ENCODE results near the gene SLC43A3. TPM values are rescaled to one million over a fixed set of nuclear protein-coding genes. Genes with fewer than 3 reads are reported as not detected.

SLC43A3 gene
- total RNA-seq, 1 donor from 2014 or later, result 53.5 TPM

DNA sequence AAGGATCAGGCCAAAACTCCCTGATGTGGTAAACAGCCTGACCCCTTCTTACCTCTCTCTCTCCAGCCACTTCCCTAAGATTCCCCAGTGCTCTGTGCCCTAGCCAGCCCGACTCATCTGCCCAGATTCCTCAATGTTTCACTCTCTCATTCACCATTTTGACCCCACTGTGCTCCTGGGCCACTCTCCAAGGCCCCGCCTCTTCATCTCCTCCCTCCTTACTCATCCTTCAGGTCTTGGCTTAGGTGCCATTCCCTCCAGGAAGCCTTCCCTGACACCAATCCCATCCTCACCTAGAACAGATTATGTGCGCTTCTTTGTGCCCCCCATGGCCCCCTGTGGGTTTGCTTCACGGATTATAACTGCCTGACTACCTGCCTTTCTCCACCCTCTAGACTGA lies 13.2 kb downstream of the SLC43A3 start:
- DNase-seq (ENCODE audit: extremely low spot score in 2 of 2), result no peak
- intact Hi-C loops (cut with DNase I), result no loop called here
- no peaks in the 10 kb centered on the region for H3K27me3 ChIP-seq

DNA sequence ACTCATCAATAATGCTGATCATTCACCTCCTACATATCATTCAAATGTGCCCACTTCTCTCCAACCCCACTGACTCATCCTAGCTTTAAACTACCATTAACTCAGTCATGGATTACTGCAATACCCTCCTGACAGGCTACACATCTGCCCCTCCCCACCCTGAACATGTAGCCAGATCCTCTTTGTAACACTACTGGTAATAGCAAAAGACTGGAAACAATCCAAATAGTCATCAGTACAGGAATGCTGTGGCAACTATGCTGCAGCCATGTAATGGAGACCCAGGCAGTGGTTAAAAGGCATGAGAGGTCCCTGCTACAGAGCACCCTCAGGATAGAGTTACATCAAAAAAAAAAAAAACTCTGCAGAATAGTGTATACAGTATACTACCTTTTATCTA lies 16.6 kb downstream of the SLC43A3 start:
- H3K27me3 ChIP-seq, result no peaks in the 10 kb centered on the region
- TF ChIP-seq POLR2A (IDR thresholded peaks at IDR 0.05) (no peak), POLR2AphosphoS5 (IDR thresholded peaks at IDR 0.05; ENCODE audit: insufficient read depth in 1 of 2, low read depth in 1 of 2) (no peak)
- TF ChIP-seq, protein P1, sequence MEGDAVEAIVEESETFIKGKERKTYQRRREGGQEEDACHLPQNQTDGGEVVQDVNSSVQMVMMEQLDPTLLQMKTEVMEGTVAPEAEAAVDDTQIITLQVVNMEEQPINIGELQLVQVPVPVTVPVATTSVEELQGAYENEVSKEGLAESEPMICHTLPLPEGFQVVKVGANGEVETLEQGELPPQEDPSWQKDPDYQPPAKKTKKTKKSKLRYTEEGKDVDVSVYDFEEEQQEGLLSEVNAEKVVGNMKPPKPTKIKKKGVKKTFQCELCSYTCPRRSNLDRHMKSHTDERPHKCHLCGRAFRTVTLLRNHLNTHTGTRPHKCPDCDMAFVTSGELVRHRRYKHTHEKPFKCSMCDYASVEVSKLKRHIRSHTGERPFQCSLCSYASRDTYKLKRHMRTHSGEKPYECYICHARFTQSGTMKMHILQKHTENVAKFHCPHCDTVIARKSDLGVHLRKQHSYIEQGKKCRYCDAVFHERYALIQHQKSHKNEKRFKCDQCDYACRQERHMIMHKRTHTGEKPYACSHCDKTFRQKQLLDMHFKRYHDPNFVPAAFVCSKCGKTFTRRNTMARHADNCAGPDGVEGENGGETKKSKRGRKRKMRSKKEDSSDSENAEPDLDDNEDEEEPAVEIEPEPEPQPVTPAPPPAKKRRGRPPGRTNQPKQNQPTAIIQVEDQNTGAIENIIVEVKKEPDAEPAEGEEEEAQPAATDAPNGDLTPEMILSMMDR (IDR thresholded peaks at IDR 0.05), result no peak
- intact Hi-C loops (cut with DNase I), result no loop called here
- H3K9me3 ChIP-seq, result no peaks in the 10 kb centered on the region
- H3K4me1 ChIP-seq, result peaks cover 27% of the 10 kb centered on the region
- no peak for DNase-seq (ENCODE audit: extremely low spot score in 2 of 2)
- no peak overlapping the region for H3K27ac ChIP-seq
- no peak overlapping the region for H3K4me3 ChIP-seq
- H3K36me3 ChIP-seq, result peaks cover 0 to 78% of the 10 kb centered on the region in 2 donors

More for the DNA sequence above, 13.2 kb downstream of the SLC43A3 start:
- Histone ChIP-seq H3K4me1 (peaks cover 16% of the 10 kb centered on the region), H3K27ac (no peak overlapping the region), H3K9me3 (no peaks in the 10 kb centered on the region), H3K4me3 (no peak overlapping the region), H3K36me3 (peaks cover 0 to 83% of the 10 kb centered on the region in 2 donors)
- no peak for TF ChIP-seq POLR2AphosphoS5 (IDR thresholded peaks at IDR 0.05; ENCODE audit: insufficient read depth in 1 of 2, low read depth in 1 of 2)
- TF ChIP-seq POLR2A (IDR thresholded peaks at IDR 0.05), result no peak
- TF ChIP-seq, protein P1 (IDR thresholded peaks at IDR 0.05), result no peak

DNA sequence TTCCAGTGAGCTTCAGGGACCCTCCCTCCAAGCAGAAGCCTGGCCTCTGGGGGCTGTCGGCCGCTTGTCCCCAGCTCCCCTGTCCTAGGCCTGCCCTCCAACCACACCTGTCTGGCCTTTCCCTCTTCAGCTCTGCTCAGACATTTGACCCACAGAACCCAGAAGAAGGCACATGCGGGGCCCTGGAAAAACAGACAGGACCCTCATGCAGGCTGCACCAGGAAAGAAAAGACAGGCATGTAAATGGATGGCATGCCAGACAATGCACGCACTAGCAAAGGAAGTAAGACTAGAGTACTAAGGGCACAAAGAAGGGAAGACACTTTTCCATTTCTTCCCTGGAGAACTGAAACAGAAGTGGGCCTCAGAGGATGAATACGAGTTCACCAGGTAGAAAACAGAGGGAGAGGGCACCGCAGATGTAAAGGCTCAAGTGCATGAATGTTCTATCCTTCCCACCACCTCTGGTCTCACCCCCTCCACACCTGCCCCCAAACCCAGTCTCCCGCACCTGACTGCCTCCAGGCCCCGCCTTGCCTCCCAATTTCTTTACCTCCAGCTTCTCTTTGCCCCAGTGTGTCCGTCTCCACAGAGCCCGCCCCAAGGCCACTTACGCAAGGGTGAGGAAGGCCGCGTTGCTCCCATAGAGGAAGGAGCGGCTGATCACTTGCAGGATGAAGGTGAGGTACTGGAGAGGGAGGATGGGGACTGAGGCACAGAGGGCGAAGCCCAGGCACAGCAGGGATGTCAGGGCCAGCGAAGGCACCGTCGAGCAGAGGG lies 17.4 kb downstream of the SLC43A3 start:
- no peak overlapping the region for H3K4me3 ChIP-seq
- peaks cover 28% of the 10 kb centered on the region for H3K4me1 ChIP-seq
- no peaks in the 10 kb centered on the region for H3K27me3 ChIP-seq
- intact Hi-C loops (cut with DNase I), result no loop called here
- TF ChIP-seq POLR2A (IDR thresholded peaks at IDR 0.05), result no peak
- no peak for TF ChIP-seq POLR2AphosphoS5 (IDR thresholded peaks at IDR 0.05; ENCODE audit: insufficient read depth in 1 of 2, low read depth in 1 of 2)
- TF ChIP-seq, protein P1 (IDR thresholded peaks at IDR 0.05), result no peak
- H3K36me3 ChIP-seq, result peaks cover 0 to 72% of the 10 kb centered on the region in 2 donors
- H3K9me3 ChIP-seq, result no peaks in the 10 kb centered on the region
- DNase-seq (ENCODE audit: extremely low spot score in 2 of 2), result no peak
- H3K27ac ChIP-seq, result no peak overlapping the region

DNA sequence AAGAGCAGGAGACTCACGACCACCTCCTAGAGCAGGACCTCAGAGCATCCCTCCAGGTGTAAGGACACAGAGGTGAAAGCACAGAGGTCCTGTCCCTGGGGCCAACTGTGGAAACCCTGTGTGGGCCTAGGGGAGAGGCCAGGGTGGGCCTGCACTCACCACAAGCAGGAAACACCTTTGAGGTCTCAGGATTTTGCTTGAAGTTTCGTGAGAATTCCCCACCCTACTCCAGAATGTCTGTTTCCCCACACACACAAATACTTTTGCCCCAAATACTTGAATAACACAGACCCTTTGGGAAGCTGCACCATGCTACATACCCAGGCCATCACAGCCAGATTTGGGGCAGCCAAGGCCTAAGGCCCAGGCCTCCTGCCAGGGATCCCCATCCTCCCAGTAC lies 18.1 kb downstream of the SLC43A3 start:
- H3K36me3 ChIP-seq, result peaks cover 0 to 64% of the 10 kb centered on the region in 2 donors
- no peaks in the 10 kb centered on the region for H3K9me3 ChIP-seq
- H3K27me3 ChIP-seq, result no peaks in the 10 kb centered on the region
- no peak for TF ChIP-seq POLR2AphosphoS5 (IDR thresholded peaks at IDR 0.05; ENCODE audit: insufficient read depth in 1 of 2, low read depth in 1 of 2)
- no peak for TF ChIP-seq POLR2A (IDR thresholded peaks at IDR 0.05)
- TF ChIP-seq, protein P1 (IDR thresholded peaks at IDR 0.05), result no peak
- H3K27ac ChIP-seq, result no peak overlapping the region
- intact Hi-C loops (cut with DNase I), result no loop called here
- DNase-seq (ENCODE audit: extremely low spot score in 2 of 2), result no peak
- no peak overlapping the region for H3K4me3 ChIP-seq
- H3K4me1 ChIP-seq, result peaks cover 28% of the 10 kb centered on the region

DNA sequence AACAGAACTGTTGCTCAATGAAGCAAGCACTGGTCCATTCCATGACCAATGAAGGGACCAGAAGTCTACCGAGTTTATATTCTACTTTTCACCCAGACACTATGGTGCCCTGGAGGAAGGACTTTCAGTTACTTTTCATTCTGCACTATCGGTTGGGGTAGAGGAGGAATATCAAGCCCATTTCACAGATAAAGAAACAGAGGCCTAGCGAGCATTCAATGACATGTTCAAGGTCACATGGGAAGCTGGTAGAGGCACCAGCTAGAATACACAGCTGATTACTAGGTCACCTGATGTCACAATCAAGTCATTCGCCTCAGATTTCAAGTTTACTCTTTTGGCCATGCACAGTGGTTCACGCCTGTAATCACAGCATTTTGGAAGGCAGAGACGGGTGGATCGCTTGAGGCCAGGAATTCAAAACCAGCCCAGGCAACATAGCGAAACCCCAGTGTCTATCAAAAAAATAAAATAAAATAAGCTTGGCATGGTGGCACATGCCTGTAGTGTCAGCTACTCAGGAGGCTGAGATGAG lies 18.9 kb downstream of the SLC43A3 start:
- peaks cover 0 to 57% of the 10 kb centered on the region in 2 donors for H3K36me3 ChIP-seq
- intact Hi-C loops (cut with DNase I), result no loop called here
- no peak for DNase-seq (ENCODE audit: extremely low spot score in 2 of 2)
- H3K4me3 ChIP-seq, result no peak overlapping the region
- no peak for TF ChIP-seq POLR2AphosphoS5 (IDR thresholded peaks at IDR 0.05; ENCODE audit: insufficient read depth in 1 of 2, low read depth in 1 of 2)
- no peak for TF ChIP-seq POLR2A (IDR thresholded peaks at IDR 0.05)
- TF ChIP-seq, protein P1 (IDR thresholded peaks at IDR 0.05), result no peak
- H3K27me3 ChIP-seq, result no peaks in the 10 kb centered on the region
- peaks cover 28% of the 10 kb centered on the region for H3K4me1 ChIP-seq
- H3K9me3 ChIP-seq, result no peaks in the 10 kb centered on the region
- H3K27ac ChIP-seq, result no peak overlapping the region

Measured in vagina (tissue), 2 donors.